Inflammatory macrophage treated with lipopolysaccharide for 1 hour (primary cell): Measurements from ENCODE around the gene GSG1.

ENCODE experiments used
- DNase-seq, 2 donors: peaks; one replicate each; pipeline ENCODE4 v3.0.0-alpha.2; 2020 to 2022

GSG1 gene

GRCh38 chr12:13103391-13104033 is at the start of gene GSG1:
Gene GSG1, minus strand, starts transcription at chr12:13103667. Its CDS starts 155 bp downstream, at chr12:13103512.
- DNase-seq: peak in 1 of 2 donors; percentile 52

GRCh38 chr12:13153180-13153579 is 49.7 kb upstream of the GSG1 start:
- DNase-seq: no peak

- DNase-seq: peak in 1 of 2 donors; percentile 16
Observed at GRCh38 chr12:13152756-13153155, 49.3 kb upstream of the GSG1 start.

- DNase-seq: no peak
Observed at GRCh38 chr12:13152281-13152680, 48.8 kb upstream of the GSG1 start.

GRCh38 chr12:13149411-13149810 is 45.9 kb upstream of the GSG1 start:
- no peak for DNase-seq

GRCh38 chr12:13148485-13148847 is 45.0 kb upstream of the GSG1 start:
- DNase-seq: no peak

GRCh38 chr12:13147688-13148484 is 44.4 kb upstream of the GSG1 start:
- no peak for DNase-seq

- DNase-seq: peak; percentile 14 to 35
Observed at GRCh38 chr12:13146336-13146938, 43.0 kb upstream of the GSG1 start.

- DNase-seq: peak; percentile 18 to 36
Observed at GRCh38 chr12:13144266-13144828, 40.9 kb upstream of the GSG1 start.

- peak; percentile 25 to 41 for DNase-seq
Observed at GRCh38 chr12:13142747-13143146, 39.3 kb upstream of the GSG1 start.

- DNase-seq: no peak
Observed at GRCh38 chr12:13141686-13142085, 38.2 kb upstream of the GSG1 start.

GRCh38 chr12:13135371-13136178 is 32.1 kb upstream of the GSG1 start:
- peak in 1 of 2 donors; percentile 12 for DNase-seq

- no peak for DNase-seq
Observed at GRCh38 chr12:13133886-13134285, 30.4 kb upstream of the GSG1 start.

GRCh38 chr12:13130981-13131380 is 27.5 kb upstream of the GSG1 start:
- DNase-seq: no peak

GRCh38 chr12:13128291-13128965 is 25.0 kb upstream of the GSG1 start:
- no peak for DNase-seq

- DNase-seq: no peak
Observed at GRCh38 chr12:13127444-13127843, 24.0 kb upstream of the GSG1 start.

GRCh38 chr12:13126494-13126893 is 23.0 kb upstream of the GSG1 start:
- no peak for DNase-seq

- DNase-seq: no peak
Observed at GRCh38 chr12:13125996-13126395, 22.5 kb upstream of the GSG1 start.

- peak in 1 of 2 donors; percentile 31 for DNase-seq
Observed at GRCh38 chr12:13124656-13125505, 21.4 kb upstream of the GSG1 start.

- no peak for DNase-seq
Observed at GRCh38 chr12:13121568-13121967, 18.1 kb upstream of the GSG1 start.

- DNase-seq: no peak
Observed at GRCh38 chr12:13120413-13120812, 16.9 kb upstream of the GSG1 start.
